ENCODE data around the gene DRG2.

- TF ChIP-seq, protein P1, sequence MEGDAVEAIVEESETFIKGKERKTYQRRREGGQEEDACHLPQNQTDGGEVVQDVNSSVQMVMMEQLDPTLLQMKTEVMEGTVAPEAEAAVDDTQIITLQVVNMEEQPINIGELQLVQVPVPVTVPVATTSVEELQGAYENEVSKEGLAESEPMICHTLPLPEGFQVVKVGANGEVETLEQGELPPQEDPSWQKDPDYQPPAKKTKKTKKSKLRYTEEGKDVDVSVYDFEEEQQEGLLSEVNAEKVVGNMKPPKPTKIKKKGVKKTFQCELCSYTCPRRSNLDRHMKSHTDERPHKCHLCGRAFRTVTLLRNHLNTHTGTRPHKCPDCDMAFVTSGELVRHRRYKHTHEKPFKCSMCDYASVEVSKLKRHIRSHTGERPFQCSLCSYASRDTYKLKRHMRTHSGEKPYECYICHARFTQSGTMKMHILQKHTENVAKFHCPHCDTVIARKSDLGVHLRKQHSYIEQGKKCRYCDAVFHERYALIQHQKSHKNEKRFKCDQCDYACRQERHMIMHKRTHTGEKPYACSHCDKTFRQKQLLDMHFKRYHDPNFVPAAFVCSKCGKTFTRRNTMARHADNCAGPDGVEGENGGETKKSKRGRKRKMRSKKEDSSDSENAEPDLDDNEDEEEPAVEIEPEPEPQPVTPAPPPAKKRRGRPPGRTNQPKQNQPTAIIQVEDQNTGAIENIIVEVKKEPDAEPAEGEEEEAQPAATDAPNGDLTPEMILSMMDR (IDR thresholded peaks at IDR 0.05) = no peak
- TF ChIP-seq EZH2 (IDR thresholded peaks at IDR 0.05; ENCODE audit: borderline replicate concordance, insufficient read depth, low read depth, low read length, poor library complexity, severe bottlenecking) = no peak
These were observed 3.5 kb upstream of the DRG2 start for GRCh38 chr17:18084256-18084655.

Data from B cell (primary cell).